Measurements from ENCODE around the gene PSMD2. TPM values are rescaled to one million over a fixed set of nuclear protein-coding genes. Genes with fewer than 3 reads are reported as not detected.
A peak's percentile ranks its signal among the peaks of the same experiment; 100 is the strongest.

PSMD2 gene
- total RNA-seq, 1 donor from 2014 or later = 228 TPM

GRCh38 chr3:184314363-184314699, 15.3 kb downstream of the PSMD2 start, which contains the start of gene EIF4G1:
EIF4G1 (plus strand) TSS chr3:184314606; CDS start chr3:184315797, 1,191 bp downstream.
- intact Hi-C loops (cut with DNase I) = loop anchor here (1.0 kb wide), 1 partner anchor 15 kb away; the partner anchor contains the start of gene PSMD2
- ATAC-seq = peak; percentile 94
- DNase-seq (ENCODE audit: missing footprints) = peak; percentile 98

- ATAC-seq = peak; percentile 76
- peak; percentile 93 for DNase-seq (ENCODE audit: missing footprints)
- intact Hi-C loops (cut with DNase I) = loop anchor here (1.0 kb wide), 1 partner anchor 16 kb away; the partner anchor contains the start of gene PSMD2
Measured at GRCh38 chr3:184314700-184315542, 15.9 kb downstream of the PSMD2 start.

- no peak for DNase-seq (ENCODE audit: missing footprints)
- intact Hi-C loops (cut with DNase I) = no loop called here
- ATAC-seq = no peak
Measured at GRCh38 chr3:184315543-184315867, 16.5 kb downstream of the PSMD2 start.

GRCh38 chr3:184315871-184316661, 17.0 kb downstream of the PSMD2 start:
- intact Hi-C loops (cut with DNase I) = no loop called here
- DNase-seq (ENCODE audit: missing footprints) (no peak), ATAC-seq (no peak)

- no peak for DNase-seq (ENCODE audit: missing footprints)
- intact Hi-C loops (cut with DNase I) = no loop called here
- ATAC-seq = no peak
Measured at GRCh38 chr3:184316792-184317191, 17.8 kb downstream of the PSMD2 start.

- intact Hi-C loops (cut with DNase I) = no loop called here
- ATAC-seq (no peak), DNase-seq (ENCODE audit: missing footprints) (no peak)
Measured at GRCh38 chr3:184317201-184317600, 18.2 kb downstream of the PSMD2 start.

- ATAC-seq (peak; percentile 92), DNase-seq (ENCODE audit: missing footprints) (peak; percentile 98)
- intact Hi-C loops (cut with DNase I) = loop anchor here (2.0 kb wide), 1 partner anchor 15 kb away; no protein-coding TSS in a partner anchor
Measured at GRCh38 chr3:184320104-184320445, 21.0 kb downstream of the PSMD2 start.

- ATAC-seq (no peak), DNase-seq (ENCODE audit: missing footprints) (no peak)
Measured at GRCh38 chr3:184321666-184322065, 22.6 kb downstream of the PSMD2 start.

GRCh38 chr3:184322731-184323487, 23.9 kb downstream of the PSMD2 start:
- DNase-seq (ENCODE audit: missing footprints) (no peak), ATAC-seq (no peak)
- intact Hi-C loops (cut with DNase I) = no loop called here

More at GRCh38 chr3:184321666-184322065, 22.6 kb downstream of the PSMD2 start:
- intact Hi-C loops (cut with DNase I) = loop anchor here (2.0 kb wide), 1 partner anchor 13 kb away; no protein-coding TSS in a partner anchor

- no peak for ATAC-seq
- intact Hi-C loops (cut with DNase I) = no loop called here
- DNase-seq (ENCODE audit: missing footprints) = no peak
Measured at GRCh38 chr3:184323696-184324095, 24.7 kb downstream of the PSMD2 start.

- intact Hi-C loops (cut with DNase I) = no loop called here
- no peak for ATAC-seq
- no peak for DNase-seq (ENCODE audit: missing footprints)
Measured at GRCh38 chr3:184325269-184325668, 26.2 kb downstream of the PSMD2 start.

GRCh38 chr3:184325715-184326369, 26.8 kb downstream of the PSMD2 start:
- ATAC-seq (no peak), DNase-seq (ENCODE audit: missing footprints) (no peak)
- intact Hi-C loops (cut with DNase I) = no loop called here

GRCh38 chr3:184327171-184327570, 28.1 kb downstream of the PSMD2 start:
- ATAC-seq (no peak), DNase-seq (ENCODE audit: missing footprints) (no peak)
- intact Hi-C loops (cut with DNase I) = no loop called here

- no peak for ATAC-seq
- no peak for DNase-seq (ENCODE audit: missing footprints)
- intact Hi-C loops (cut with DNase I) = no loop called here
Measured at GRCh38 chr3:184328516-184328915, 29.5 kb downstream of the PSMD2 start.

GRCh38 chr3:184332370-184333090, 33.5 kb downstream of the PSMD2 start:
- ATAC-seq = no peak
- intact Hi-C loops (cut with DNase I) = loop anchor here (10.0 kb wide), 1 partner anchor 318 kb away; the partner anchor contains the start of gene ABCC5
- DNase-seq (ENCODE audit: missing footprints) = peak; percentile 27

- ATAC-seq = no peak
- intact Hi-C loops (cut with DNase I) = loop anchor here (10.0 kb wide), 1 partner anchor 318 kb away; the partner anchor contains the start of gene ABCC5
- DNase-seq (ENCODE audit: missing footprints) = peak; percentile 13
Measured at GRCh38 chr3:184333190-184333589, 34.1 kb downstream of the PSMD2 start.

GRCh38 chr3:184333700-184334099, 34.7 kb downstream of the PSMD2 start:
- ATAC-seq (no peak), DNase-seq (ENCODE audit: missing footprints) (peak; percentile 15)
- intact Hi-C loops (cut with DNase I) = loop anchor here (2.0 to 10.0 kb wide), 2 partner anchors 13 to 319 kb away; partner anchors contain the start of gene ABCC5
